ENCODE data around the gene SLC36A4. TPM values are rescaled to one million over a fixed set of nuclear protein-coding genes. Genes with fewer than 3 reads are reported as not detected.

SLC36A4 gene
- 11.7 and 13.0 TPM in 2 replicates for total RNA-seq

DNA sequence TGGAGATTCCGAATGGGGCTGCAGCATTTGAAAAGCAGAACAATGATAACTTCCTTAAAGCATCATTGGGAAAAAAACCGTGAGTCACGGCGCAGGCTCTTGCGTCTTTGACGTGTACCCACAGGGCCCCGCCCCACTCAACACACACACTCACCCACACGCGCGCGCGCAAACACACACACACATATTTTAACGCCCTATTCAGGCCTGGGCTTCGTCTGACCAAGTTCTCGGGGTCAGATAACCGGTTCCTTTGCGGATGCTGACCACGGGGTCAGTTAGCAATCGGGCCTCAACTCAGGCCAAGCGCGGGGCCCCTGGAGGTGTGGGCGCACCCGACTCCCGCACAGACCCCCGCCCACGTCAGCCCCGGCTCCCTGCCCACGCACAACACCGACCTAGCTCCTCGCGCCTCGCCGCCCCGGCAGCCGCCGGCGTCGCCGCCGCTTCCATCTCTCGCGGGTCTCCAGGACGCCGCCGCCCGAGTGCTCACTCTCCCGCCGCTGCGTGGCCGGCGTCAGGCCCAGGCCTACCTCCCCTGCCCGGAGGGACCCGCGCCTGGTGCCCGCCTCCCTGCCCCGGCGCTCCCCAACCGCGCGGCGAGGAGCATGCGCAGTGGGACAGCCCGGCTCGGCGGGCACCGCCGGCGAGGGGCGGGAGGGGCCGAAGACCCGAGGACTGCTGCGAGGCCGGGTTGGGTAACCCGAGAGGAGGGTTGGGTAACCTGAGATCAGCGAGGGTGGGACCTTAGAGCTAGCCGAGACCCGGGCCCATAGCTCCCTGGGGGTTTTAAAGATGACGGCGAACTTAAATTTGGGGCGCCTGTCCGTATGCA lies at the start of gene SLC36A4:
Gene SLC36A4 (minus strand): TSS at position 612 of the 835 bp plus-strand sequence. CDS start 159 bp downstream, at position 453.

Other genes with a start within 250 kb of the SLC36A4 start
- gene MTNR1B, start 228.3 kb downstream of the SLC36A4 start, total RNA-seq = not detected in 2 replicates
- not detected in 2 replicates for gene DEUP1, start 132.8 kb upstream of the SLC36A4 start, total RNA-seq